HEK293 (cell line): ENCODE data around the gene PRKCA.

Experiments used
- CTCF ChIA-PET: fragments of 350-600 bp; formaldehyde crosslinking; extraction: SDS; loops from one replicate; lab custom pipeline; 2021; ENCODE audit warnings: antibody characterized with exemption; lab: Yijun Ruan, JAX
- POLR2A ChIA-PET: fragments of 300-600 bp; formaldehyde crosslinking; extraction: SDS; loops from one replicate; lab custom pipeline; 2020; ENCODE audit warnings: antibody characterized with exemption, inconsistent platforms; lab: Yijun Ruan, JAX
- H3K27ac ChIP-seq: fragments of 200-500 bp; sonication (Bioruptor generic); 2 replicates; pipeline ENCODE4 v1.5.1; 2014; ENCODE audit warnings: low read depth, low read length, control low read depth, inconsistent platforms; ENCODE audit errors: extremely low read depth
- H3K36me3 ChIP-seq, 2 experiments: fragments of 200-500 bp in 1 of 2; sonication (Bioruptor generic) in 1 of 2; 1 replicate in 1 of 2; 2 replicates in 1 of 2; pipeline ENCODE4 v1.5.1; 2014 to 2017; ENCODE audit warnings: inconsistent platforms in 2 of 2, low read length in 2 of 2; ENCODE audit not compliant: control insufficient read depth in 2 of 2, insufficient read depth in 1 of 2
- H3K4me1 ChIP-seq: fragments of 200-500 bp; sonication (Bioruptor generic); 2 replicates; pipeline ENCODE4 v1.5.1; 2014; ENCODE audit warnings: mild to moderate bottlenecking, low read length, inconsistent platforms; ENCODE audit not compliant: control insufficient read depth, insufficient read depth
- H3K4me3 ChIP-seq: 2 replicates; pipeline ENCODE4 v1.5.1; 2011; ENCODE audit warnings: low read depth, mild to moderate bottlenecking, control low read depth, low read length, moderate library complexity
- H3K9me3 ChIP-seq: fragments of 200-500 bp; sonication (Bioruptor generic); 2 replicates; pipeline ENCODE4 v1.5.1; 2014; ENCODE audit warnings: low read depth, low read length, inconsistent platforms; ENCODE audit not compliant: control insufficient read depth, insufficient read depth
- ATF2 ChIP-seq: fragments of 450-650 bp; formaldehyde crosslinking; IDR thresholded peaks from 2 replicates; pipeline ENCODE4 v1.5.1; 2016; ENCODE audit warnings: missing biosample characterization, missing genetic modification characterization, low read depth
- GFI1B ChIP-seq: fragments of 450-650 bp; formaldehyde crosslinking; IDR thresholded peaks from 2 replicates; pipeline ENCODE4 v1.5.1; 2016; ENCODE audit warnings: missing biosample characterization, missing genetic modification characterization
- HIC1 ChIP-seq: fragments of 450-650 bp; formaldehyde crosslinking; IDR thresholded peaks from 2 replicates; pipeline ENCODE4 v1.5.1; 2016; ENCODE audit warnings: missing biosample characterization, missing genetic modification characterization
- IKZF3 ChIP-seq: fragments of 450-650 bp; IDR thresholded peaks from 2 replicates; pipeline ENCODE4 v1.5.0; 2018; ENCODE audit warnings: missing biosample characterization, mild to moderate bottlenecking, missing genetic modification characterization, moderate library complexity
- KLF1 ChIP-seq: fragments of 450-650 bp; formaldehyde crosslinking; IDR thresholded peaks from 2 replicates; pipeline ENCODE4 v1.5.1; 2016; ENCODE audit warnings: missing biosample characterization, missing genetic modification characterization
- KLF8 ChIP-seq: fragments of 450-650 bp; formaldehyde crosslinking; IDR thresholded peaks from 2 replicates; pipeline ENCODE4 v1.5.1; 2016; ENCODE audit warnings: missing biosample characterization, missing genetic modification characterization
- MEIS1 ChIP-seq: sonication (generic); formaldehyde crosslinking; IDR thresholded peaks from 2 replicates; pipeline ENCODE4 v1.8.1; 2022; ENCODE audit warnings: missing genetic modification reagents, mild to moderate bottlenecking, borderline replicate concordance
- MZF1 ChIP-seq: fragments of 450-650 bp; formaldehyde crosslinking; IDR thresholded peaks from 2 replicates; pipeline ENCODE4 v1.5.1; 2017; ENCODE audit warnings: missing biosample characterization, missing genetic modification characterization, borderline replicate concordance
- OSR2 ChIP-seq: fragments of 450-650 bp; formaldehyde crosslinking; IDR thresholded peaks from 2 replicates; pipeline ENCODE4 v1.5.1; 2016; ENCODE audit warnings: missing biosample characterization, missing genetic modification characterization
- PRDM6 ChIP-seq: fragments of 450-650 bp; formaldehyde crosslinking; IDR thresholded peaks from 2 replicates; pipeline ENCODE4 v1.5.1; 2017; ENCODE audit warnings: missing biosample characterization, missing genetic modification characterization
- TRIM28 ChIP-seq: IDR thresholded peaks from 2 replicates; pipeline ENCODE4 v1.6.1; 2011; ENCODE audit warnings: low read length, control low read depth, borderline replicate concordance
- TSHZ1 ChIP-seq: fragments of 450-650 bp; formaldehyde crosslinking; IDR thresholded peaks from 2 replicates; pipeline ENCODE4 v1.5.1; 2016; ENCODE audit warnings: missing biosample characterization, missing genetic modification characterization, borderline replicate concordance
- ZBTB44 ChIP-seq: fragments of 450-650 bp; IDR thresholded peaks from 2 replicates; pipeline ENCODE4 v1.5.1; 2018; ENCODE audit warnings: missing biosample characterization, mild to moderate bottlenecking, missing genetic modification characterization
- ZNF112 ChIP-seq: fragments of 450-650 bp; formaldehyde crosslinking; IDR thresholded peaks from 2 replicates; pipeline ENCODE4 v1.5.0; 2017; ENCODE audit warnings: missing biosample characterization, missing genetic modification characterization
- ZNF184 ChIP-seq: fragments of 450-650 bp; IDR thresholded peaks from 2 replicates; pipeline ENCODE4 v1.5.1; 2018; ENCODE audit warnings: missing biosample characterization, mild to moderate bottlenecking, missing genetic modification characterization
- ZNF26 ChIP-seq: fragments of 450-650 bp; formaldehyde crosslinking; IDR thresholded peaks from 2 replicates; pipeline ENCODE4 v1.5.1; 2016; ENCODE audit warnings: missing biosample characterization, missing genetic modification characterization
- ZNF366 ChIP-seq: fragments of 450-650 bp; formaldehyde crosslinking; conservative IDR thresholded peaks from 2 replicates; pipeline ENCODE4 v1.5.1; 2016; ENCODE audit warnings: missing biosample characterization, missing genetic modification characterization
- ZNF416 ChIP-seq: fragments of 450-650 bp; formaldehyde crosslinking; IDR thresholded peaks from 2 replicates; pipeline ENCODE4 v1.5.1; 2016; ENCODE audit warnings: missing biosample characterization, missing genetic modification characterization
- ZNF473 ChIP-seq: fragments of 450-650 bp; formaldehyde crosslinking; IDR thresholded peaks from 2 replicates; pipeline ENCODE4 v1.5.1; 2017; ENCODE audit warnings: missing biosample characterization, missing genetic modification characterization
- ZNF555 ChIP-seq: fragments of 450-650 bp; formaldehyde crosslinking; conservative IDR thresholded peaks from 2 replicates; pipeline ENCODE4 v1.5.1; 2017; ENCODE audit warnings: missing biosample characterization, mild to moderate bottlenecking, missing genetic modification characterization, inconsistent platforms
- ZNF692 ChIP-seq: fragments of 450-650 bp; formaldehyde crosslinking; IDR thresholded peaks from 2 replicates; pipeline ENCODE4 v1.5.1; 2016; ENCODE audit warnings: missing biosample characterization, missing genetic modification characterization
- ZNF791 ChIP-seq: fragments of 450-650 bp; formaldehyde crosslinking; IDR thresholded peaks from 2 replicates; pipeline ENCODE4 v1.5.1; 2016; ENCODE audit warnings: missing biosample characterization, missing genetic modification characterization
- ZNF837 ChIP-seq: fragments of 450-650 bp; formaldehyde crosslinking; IDR thresholded peaks from 2 replicates; pipeline ENCODE4 v1.5.1; 2016; ENCODE audit warnings: missing biosample characterization, missing genetic modification characterization
- ZNF843 ChIP-seq: fragments of 450-650 bp; formaldehyde crosslinking; IDR thresholded peaks from 2 replicates; pipeline ENCODE4 v1.5.1; 2016; ENCODE audit warnings: missing biosample characterization, missing genetic modification characterization
- ZSCAN16 ChIP-seq: fragments of 450-650 bp; formaldehyde crosslinking; IDR thresholded peaks from 2 replicates; pipeline ENCODE4 v1.5.1; 2016; ENCODE audit warnings: missing biosample characterization, missing genetic modification characterization

The PRKCA gene

GRCh38 chr17:66353937-66354401, 51.6 kb downstream of the PRKCA start:
- ChIA-PET POLR2A (no interaction called here), CTCF (no interaction called here)
- H3K27ac ChIP-seq, result peak overlapping the region; percentile 21; the same call in 1 of the 2 replicates
- H3K4me1 ChIP-seq, result peaks cover 38% of the 10 kb centered on the region
- no peaks in the 10 kb centered on the region for H3K36me3 ChIP-seq
- no peak overlapping the region for H3K4me3 ChIP-seq
- H3K9me3 ChIP-seq, result no peaks in the 10 kb centered on the region
- no peak for TF ChIP-seq ZNF692 (tag by site-specific recombination)
- TF ChIP-seq MEIS1, result no peak
- TF ChIP-seq ZNF473 (tag by site-specific recombination), result no peak
- TF ChIP-seq ZNF791, result no peak
- TF ChIP-seq ATF2 (tag by site-specific recombination), result peak; percentile 76
- peak; percentile 50 for TF ChIP-seq KLF8 (tag by site-specific recombination)
- TF ChIP-seq ZNF837 (tag by site-specific recombination), result no peak
- no peak for TF ChIP-seq ZNF26 (tag by site-specific recombination)
- 0 out of 2 replicates have a peak, but pooled peaks have one; percentile 20 for TF ChIP-seq HIC1 (tag by site-specific recombination)
- TF ChIP-seq ZSCAN16 (tag by site-specific recombination), result no peak
- TF ChIP-seq ZBTB44 (tag by site-specific recombination), result peak; percentile 31; the same call in 1 of the 2 replicates
- no peak for TF ChIP-seq KLF1 (tag by site-specific recombination)
- TF ChIP-seq GFI1B, result peak; percentile 82
- no peak for TF ChIP-seq MZF1 (tag by site-specific recombination)
- no peak for TF ChIP-seq ZNF416 (tag by site-specific recombination)
- no peak for TF ChIP-seq ZNF555 (tag by site-specific recombination)
- peak; percentile 59; the same call in 1 of the 2 replicates for TF ChIP-seq IKZF3 (tag by site-specific recombination)
- peak; percentile 84 for TF ChIP-seq ZNF366 (tag by site-specific recombination)
- TF ChIP-seq TSHZ1, result peak; percentile 87
- TF ChIP-seq ZNF843 (tag by site-specific recombination), result peak; percentile 22; the same call in 1 of the 2 replicates
- no peak for TF ChIP-seq ZNF112 (tag by site-specific recombination)
- 0 out of 2 replicates have a peak, but pooled peaks have one; percentile 46 for TF ChIP-seq TRIM28
- peak; percentile 87 for TF ChIP-seq PRDM6
- peak; percentile 83 for TF ChIP-seq OSR2
- 0 out of 2 replicates have a peak, but pooled peaks have one; percentile 47 for TF ChIP-seq ZNF184 (tag by site-specific recombination)
